Neuronal stem cell (in vitro differentiated cells): ENCODE measurements around the gene SLC16A9.
"Not testable (repeated sequence)": the region's sequence is repeated elsewhere in the genome, so short reads cannot be mapped to it uniquely, and the experiment has no call there.

Experiments used
- DNase-seq: peaks from one replicate; pipeline ENCODE4 v3.0.0-alpha.2; 2013; ENCODE audit warnings: low spot score
- H2AFZ ChIP-seq: one replicate; pipeline ENCODE4 v1.6.1; 2013; ENCODE audit warnings: mild to moderate bottlenecking, low read length, inconsistent platforms
- H2AK5ac ChIP-seq: 2 replicates; pipeline ENCODE4 v1.6.1; 2013; ENCODE audit warnings: low read depth, mild to moderate bottlenecking, inconsistent platforms, low read length, moderate library complexity, mixed read lengths
- H2BK120ac ChIP-seq: 2 replicates; pipeline ENCODE4 v1.6.1; 2013; ENCODE audit warnings: low read depth, mild to moderate bottlenecking, inconsistent platforms, low read length, moderate library complexity, mixed read lengths
- H2BK12ac ChIP-seq: one replicate; pipeline ENCODE4 v1.6.1; 2013; ENCODE audit warnings: low read length, inconsistent platforms
- H2BK15ac ChIP-seq: 2 replicates; pipeline ENCODE4 v1.6.1; 2013; ENCODE audit warnings: mild to moderate bottlenecking, low read length, inconsistent platforms, mixed read lengths
- H2BK5ac ChIP-seq: one replicate; pipeline ENCODE4 v1.6.1; 2013; ENCODE audit warnings: inconsistent platforms, mild to moderate bottlenecking, low read length, moderate library complexity
- H3K14ac ChIP-seq: one replicate; pipeline ENCODE4 v1.6.1; 2013; ENCODE audit warnings: low read length, inconsistent platforms
- H3K18ac ChIP-seq: 2 replicates; pipeline ENCODE4 v1.6.1; 2013; ENCODE audit warnings: low read length, inconsistent platforms
- H3K23ac ChIP-seq: 2 replicates; pipeline ENCODE4 v1.6.1; 2013; ENCODE audit warnings: low read depth, mild to moderate bottlenecking, mixed read lengths, low read length, inconsistent platforms; ENCODE audit not compliant: poor library complexity
- H3K27ac ChIP-seq: replicated peaks from 3 replicates; pipeline ENCODE4 v1.5.1; 2013; ENCODE audit warnings: low read length, inconsistent platforms
- H3K27me3 ChIP-seq, 3 experiments: 2 replicates each; pipeline ENCODE4 v1.6.1; 2013; ENCODE audit warnings: low read length in 3 of 3, mild to moderate bottlenecking in 2 of 3, inconsistent platforms in 1 of 3, low read depth in 1 of 3, mixed read lengths in 1 of 3, moderate library complexity in 1 of 3; ENCODE audit not compliant: control insufficient read depth in 3 of 3, insufficient read depth in 3 of 3
- H3K36me3 ChIP-seq, 2 donors: replicated peaks in 1 of 2; 2 replicates each; pipeline ENCODE4 v1.6.1; 2013; ENCODE audit warnings: low read length in 2 of 2; ENCODE audit not compliant: control insufficient read depth in 2 of 2, insufficient read depth in 2 of 2
- H3K4ac ChIP-seq: 2 replicates; pipeline ENCODE4 v1.6.1; 2013; ENCODE audit warnings: inconsistent platforms, mild to moderate bottlenecking, low read length, moderate library complexity
- H3K4me1 ChIP-seq, 2 donors: 1 replicate in 1 of 2; 2 replicates in 1 of 2; pipeline ENCODE4 v1.6.1; 2013; ENCODE audit warnings: low read length in 2 of 2, low read depth in 1 of 2; ENCODE audit not compliant: control insufficient read depth in 2 of 2, insufficient read depth in 1 of 2
- H3K4me2 ChIP-seq: one replicate; pipeline ENCODE4 v1.6.1; 2013; ENCODE audit warnings: mild to moderate bottlenecking, low read length, inconsistent platforms; ENCODE audit not compliant: insufficient read depth, poor library complexity, severe bottlenecking
- H3K4me3 ChIP-seq, 2 donors: 2 replicates each; pipeline ENCODE4 v1.5.1; 2013; ENCODE audit warnings: low read length in 2 of 2, mild to moderate bottlenecking in 2 of 2, inconsistent platforms in 1 of 2, moderate library complexity in 1 of 2
- H3K79me1 ChIP-seq: one replicate; pipeline ENCODE4 v1.6.1; 2013; ENCODE audit warnings: low read depth, mild to moderate bottlenecking, inconsistent platforms, low read length, moderate library complexity
- H3K9ac ChIP-seq: one replicate; pipeline ENCODE4 v1.6.1; 2013; ENCODE audit warnings: mild to moderate bottlenecking, low read depth, low read length, inconsistent platforms; ENCODE audit not compliant: poor library complexity
- H3K9me3 ChIP-seq, 2 donors: replicated peaks in 1 of 2; 2 replicates each; pipeline versions ENCODE3 to v1.6.1; 2013; ENCODE audit warnings: low read length in 2 of 2, mild to moderate bottlenecking in 2 of 2, inconsistent platforms in 1 of 2, low read depth in 1 of 2, mixed read lengths in 1 of 2, moderate library complexity in 1 of 2; ENCODE audit not compliant: control insufficient read depth in 2 of 2, insufficient read depth in 1 of 2
- H4K8ac ChIP-seq: one replicate; pipeline ENCODE4 v1.6.1; 2013; ENCODE audit warnings: low read depth, mild to moderate bottlenecking, inconsistent platforms, low read length, moderate library complexity
- H4K91ac ChIP-seq: one replicate; pipeline ENCODE4 v1.6.1; 2013; ENCODE audit warnings: low read length, low read depth, mild to moderate bottlenecking, inconsistent platforms; ENCODE audit not compliant: poor library complexity
- WGBS, 2 donors: extraction: QIAGEN DNeasy Blood & Tissue Kit; methylation state at CpG; one replicate each; pipeline ENCODE4 v1.1.7; 2013; ENCODE audit warnings: missing lambda C conversion rate in 2 of 2, mixed read lengths in 1 of 2; ENCODE audit not compliant: insufficient read length in 2 of 2, insufficient replicate concordance in 1 of 2; ENCODE audit errors: extremely low coverage in 2 of 2; 5-methylcytosine and 5-hydroxymethylcytosine counted together

SLC16A9 gene

DNA sequence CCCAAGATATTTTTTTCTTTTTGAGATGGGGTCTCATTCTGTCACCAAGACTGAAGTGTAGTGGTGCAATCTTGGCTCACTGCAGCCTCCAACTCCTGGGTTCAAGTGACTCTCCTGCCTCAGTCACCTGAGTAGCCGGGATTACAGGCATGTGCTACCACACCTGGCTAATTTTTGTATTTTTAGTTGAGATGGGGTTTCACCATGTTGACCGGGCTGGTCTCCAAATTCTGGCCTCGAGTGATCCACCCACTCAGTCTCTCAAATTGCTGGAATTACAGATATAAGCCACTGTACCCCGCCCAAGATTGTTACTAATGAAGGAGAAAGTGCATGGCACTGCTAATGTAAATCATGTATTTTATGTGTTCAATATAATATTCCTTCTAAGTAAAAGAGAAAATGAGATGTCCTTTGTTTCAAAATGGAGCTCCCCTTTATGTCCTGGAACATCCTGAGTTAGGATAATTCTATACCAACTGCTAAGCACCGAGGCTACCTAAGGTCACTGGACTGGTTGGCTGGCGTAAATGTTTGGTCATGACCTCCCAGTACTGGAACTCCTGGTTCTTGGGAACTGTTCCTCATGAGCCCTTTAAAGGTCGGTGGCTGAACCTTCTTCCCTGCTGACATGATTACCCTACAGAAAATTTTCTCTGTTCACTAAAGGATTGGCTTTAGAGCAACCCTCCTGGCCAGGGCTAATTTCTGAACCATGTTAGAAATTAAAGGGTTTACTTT, 59.9 kb downstream of the SLC16A9 start:
- Histone ChIP-seq H3K4ac (no peak overlapping the region), H3K4me3 (no peak overlapping the region), H2BK5ac (no peak overlapping the region), H3K23ac (no peak overlapping the region), H2AK5ac (no peak overlapping the region), H3K9ac (no peak overlapping the region), H2BK120ac (no peak overlapping the region), H3K18ac (no peak overlapping the region), H3K36me3 (peaks cover 5 to 50% of the 10 kb centered on the region in 2 donors), H3K27ac (no peak overlapping the region), H4K8ac (no peak overlapping the region), H2BK12ac (no peak overlapping the region), H3K4me2 (no peak overlapping the region), H3K14ac (no peak overlapping the region), H2AFZ (no peak overlapping the region), H3K79me1 (no peaks in the 10 kb centered on the region), H3K27me3 (no peaks in the 10 kb centered on the region), H3K4me1 (peaks cover 0 to 6% of the 10 kb centered on the region in 2 donors), H3K9me3 (peaks cover 14 to 15% of the 10 kb centered on the region in 2 donors), H2BK15ac (no peak overlapping the region), H4K91ac (no peak overlapping the region)
- no peak for DNase-seq
- WGBS, 2 donors, result no CpG with 5 or more reads among the region's 7 CpGs

- no peak overlapping the region for H3K18ac ChIP-seq
- peaks cover 0 to 6% of the 10 kb centered on the region in 2 donors for H3K4me1 ChIP-seq
- H3K14ac ChIP-seq, result no peak overlapping the region
- H3K23ac ChIP-seq, result no peak overlapping the region
- H3K4me3 ChIP-seq, result no peak overlapping the region
- peaks cover 11 to 14% of the 10 kb centered on the region in 2 donors for H3K9me3 ChIP-seq
- no peak overlapping the region for H2AFZ ChIP-seq
- DNase-seq, result peak; percentile 45
- WGBS, 2 donors, result no CpG with 5 or more reads among the region's 7 CpGs
- H4K8ac ChIP-seq, result no peak overlapping the region
- H3K4ac ChIP-seq, result no peak overlapping the region
- H2BK15ac ChIP-seq, result no peak overlapping the region
- H3K9ac ChIP-seq, result no peak overlapping the region
- no peak overlapping the region for H2BK5ac ChIP-seq
- H3K27ac ChIP-seq, result peak overlapping the region; percentile 49
- no peaks in the 10 kb centered on the region for H3K79me1 ChIP-seq
- no peak overlapping the region for H3K4me2 ChIP-seq
- no peak overlapping the region for H2BK120ac ChIP-seq
- no peaks in the 10 kb centered on the region for H3K27me3 ChIP-seq
- H2BK12ac ChIP-seq, result no peak overlapping the region
- no peak overlapping the region for H4K91ac ChIP-seq
- H3K36me3 ChIP-seq, result peaks cover 3 to 40% of the 10 kb centered on the region in 2 donors
- H2AK5ac ChIP-seq, result no peak overlapping the region
Observed at GRCh38 chr10:59648711-59649201, 60.9 kb downstream of the SLC16A9 start.

- no peaks in the 10 kb centered on the region for H3K27me3 ChIP-seq
- H3K4ac ChIP-seq, result no peak overlapping the region
- no peak overlapping the region for H4K8ac ChIP-seq
- peaks cover 0 to 2% of the 10 kb centered on the region in 2 donors for H3K36me3 ChIP-seq
- no peak overlapping the region for H2BK120ac ChIP-seq
- no peak overlapping the region for H3K23ac ChIP-seq
- H3K4me1 ChIP-seq, result peaks cover 0 to 6% of the 10 kb centered on the region in 2 donors
- H2AFZ ChIP-seq, result no peak overlapping the region
- no peak overlapping the region for H3K27ac ChIP-seq
- no peak overlapping the region for H4K91ac ChIP-seq
- H3K4me3 ChIP-seq, result no peak overlapping the region
- no peak overlapping the region for H3K18ac ChIP-seq
- no peak overlapping the region for H3K4me2 ChIP-seq
- DNase-seq, result no peak
- no peak overlapping the region for H2BK5ac ChIP-seq
- H2BK15ac ChIP-seq, result no peak overlapping the region
- peaks cover 6 to 12% of the 10 kb centered on the region in 2 donors for H3K9me3 ChIP-seq
- H3K14ac ChIP-seq, result no peak overlapping the region
- no peak overlapping the region for H3K9ac ChIP-seq
- no peaks in the 10 kb centered on the region for H3K79me1 ChIP-seq
- H2AK5ac ChIP-seq, result no peak overlapping the region
- H2BK12ac ChIP-seq, result no peak overlapping the region
Observed at GRCh38 chr10:59644841-59645240, 64.8 kb downstream of the SLC16A9 start.

- not testable (repeated sequence) for H3K4me2 ChIP-seq, DNase-seq, H2AFZ ChIP-seq, H3K9me3 ChIP-seq, H3K23ac ChIP-seq, H3K36me3 ChIP-seq, H3K4me3 ChIP-seq, H3K4ac ChIP-seq, H3K4me1 ChIP-seq, H3K14ac ChIP-seq, H2AK5ac ChIP-seq, H3K79me1 ChIP-seq, H4K91ac ChIP-seq, H3K18ac ChIP-seq, H2BK120ac ChIP-seq, H2BK12ac ChIP-seq, H2BK5ac ChIP-seq, H3K27ac ChIP-seq, H3K9ac ChIP-seq, H2BK15ac ChIP-seq, H4K8ac ChIP-seq, H3K27me3 ChIP-seq
Observed at GRCh38 chr10:59641688-59642087, 68.0 kb downstream of the SLC16A9 start.
